LNCAP (cell line): ENCODE measurements around the gene HOXA1.

ENCODE experiments used
- CTCF ChIP-seq: fragments of 450-650 bp; IDR thresholded peaks from 2 replicates; pipeline ENCODE4 v1.5.1; 2017; ENCODE audit warnings: mild to moderate bottlenecking

The HOXA1 gene

DNA sequence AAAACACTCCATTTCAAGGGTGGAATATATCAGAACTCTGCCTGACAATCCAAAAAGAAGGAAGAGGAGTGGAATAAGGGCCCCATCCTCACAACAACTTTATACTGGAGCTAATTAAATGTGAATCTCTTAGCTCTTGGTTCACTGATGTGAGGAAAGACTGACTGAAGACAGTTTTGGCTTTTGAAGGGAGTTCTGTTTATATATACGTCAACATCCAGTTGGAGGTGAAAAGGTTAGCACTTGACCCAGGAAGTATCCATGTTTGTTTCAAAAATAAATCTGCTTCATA is 3.0 kb downstream of the HOXA1 start:
- TF ChIP-seq CTCF: no peak

DNA sequence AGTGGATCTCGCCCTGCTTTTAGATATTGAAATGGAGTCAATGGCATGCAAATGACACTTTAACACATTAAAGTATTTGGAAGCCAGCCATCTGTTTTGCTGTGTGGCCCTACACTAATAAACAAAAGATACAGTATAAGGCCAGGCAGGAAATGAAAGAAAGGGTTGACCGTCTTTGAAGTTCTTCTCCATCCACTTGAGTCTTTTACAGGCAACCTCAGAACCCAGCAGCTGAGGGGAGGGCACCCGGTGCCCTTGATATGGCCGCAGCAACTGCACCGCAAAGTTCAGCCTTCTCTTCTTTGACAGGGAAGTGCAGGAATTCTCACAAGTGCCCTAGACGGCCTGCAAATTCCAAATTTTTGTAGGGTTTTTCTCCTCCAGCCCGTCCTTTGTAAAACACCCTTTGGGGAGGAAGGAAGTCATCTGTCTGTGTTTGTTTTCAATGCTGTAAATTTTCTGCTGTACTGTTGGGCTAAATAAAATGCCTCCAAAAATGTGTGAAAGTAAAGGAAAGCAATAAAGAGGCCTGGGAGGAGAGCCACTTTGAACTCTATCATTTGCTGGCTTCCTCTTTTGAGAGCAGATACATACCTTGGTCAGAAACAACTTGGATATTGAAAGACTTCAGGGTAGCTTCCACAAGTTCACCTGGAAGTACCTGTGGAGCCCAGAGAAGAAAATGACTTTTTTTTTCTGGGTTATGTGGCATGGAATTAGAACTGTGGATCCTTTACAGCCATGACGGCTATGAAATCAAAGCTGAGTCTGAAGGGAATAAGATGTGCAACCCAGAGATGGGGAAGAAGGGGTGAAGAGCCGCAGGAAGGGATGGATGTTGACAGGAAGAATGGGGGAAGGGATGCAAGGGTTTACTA is 3.6 kb downstream of the HOXA1 start:
- TF ChIP-seq CTCF: no peak

DNA sequence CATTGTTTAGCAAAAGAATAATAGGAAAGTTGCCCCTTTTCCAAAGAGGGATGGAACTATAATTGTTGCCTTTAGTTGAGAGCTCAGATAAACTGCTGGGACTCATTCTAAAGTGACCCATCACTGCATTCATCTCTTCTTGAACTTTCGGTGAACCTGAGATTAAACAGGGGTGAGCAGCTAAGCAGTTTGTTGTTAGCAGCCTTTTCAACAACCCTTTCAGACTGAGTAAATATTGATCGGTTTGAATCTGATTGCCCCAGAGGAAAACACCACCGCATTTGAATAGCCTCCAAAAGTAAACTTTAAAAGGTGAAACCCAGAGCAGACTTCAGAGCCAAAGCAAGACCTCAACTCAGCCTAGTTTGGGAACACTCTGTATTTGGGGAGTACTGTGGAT is 4.7 kb downstream of the HOXA1 start:
- TF ChIP-seq CTCF: no peak

DNA sequence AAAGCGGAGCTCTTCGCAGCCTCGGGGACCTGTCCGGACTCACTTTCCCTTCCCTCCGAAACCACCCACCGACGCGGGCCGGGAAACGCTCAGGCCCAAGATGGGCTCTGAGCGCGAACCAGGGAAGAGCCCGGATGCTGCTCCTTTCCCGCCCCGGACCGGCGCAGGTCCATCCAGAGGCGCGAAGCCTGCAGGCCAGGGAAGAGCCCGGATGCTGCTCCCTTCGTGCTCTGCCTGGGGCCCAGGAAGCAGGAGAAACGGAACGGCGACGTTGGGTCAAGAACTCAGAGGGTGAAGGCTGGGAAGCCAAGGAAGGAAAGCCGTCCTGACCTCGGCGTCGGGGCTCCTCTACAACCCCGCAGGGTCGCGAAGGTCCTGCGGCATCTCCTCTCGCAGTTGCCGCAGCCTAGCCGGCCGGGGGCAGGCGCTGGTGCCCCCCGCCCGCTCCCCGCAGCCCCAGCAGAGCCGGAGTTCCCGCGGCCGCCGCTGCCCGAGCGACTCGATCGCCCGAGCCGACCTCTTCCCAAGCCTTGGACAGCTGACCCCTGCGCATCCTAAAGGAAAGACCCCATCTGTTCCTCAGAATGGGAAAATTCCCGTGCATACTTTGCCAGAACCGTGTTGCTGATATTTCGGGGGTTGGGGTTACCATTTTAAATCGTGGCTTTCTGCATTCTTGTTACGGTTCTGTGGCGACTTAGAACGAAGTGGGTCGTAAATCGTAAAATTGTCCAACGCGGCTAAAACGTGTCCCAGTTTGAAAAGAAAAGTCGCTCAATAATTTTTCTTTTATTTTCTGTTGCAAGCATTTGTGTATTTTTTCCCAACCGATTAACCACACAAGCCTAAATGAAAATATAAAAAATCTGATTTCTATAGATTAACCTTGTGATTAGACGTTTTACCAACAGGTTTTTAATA is 7.5 kb downstream of the HOXA1 start:
- no peak for TF ChIP-seq CTCF

DNA sequence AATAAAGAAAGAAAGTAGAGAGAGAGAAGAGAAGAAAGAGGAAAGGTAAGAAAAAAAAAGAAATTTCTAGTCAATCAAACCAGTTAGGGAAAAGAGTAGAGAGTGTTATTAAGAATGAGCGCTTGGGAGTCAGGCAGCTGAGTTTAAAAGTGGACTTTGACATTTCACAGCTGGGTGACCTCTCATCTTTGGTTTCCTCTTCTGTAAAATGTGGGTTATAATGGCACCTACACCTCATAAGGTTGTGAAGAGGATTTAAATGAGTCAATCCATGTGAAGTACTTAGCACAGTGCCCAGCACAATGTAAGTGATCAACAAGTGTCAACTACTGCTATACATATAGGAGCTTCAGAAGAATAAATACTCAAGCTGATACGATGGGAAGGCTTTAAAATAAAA is 12.2 kb downstream of the HOXA1 start:
- TF ChIP-seq CTCF: no peak

DNA sequence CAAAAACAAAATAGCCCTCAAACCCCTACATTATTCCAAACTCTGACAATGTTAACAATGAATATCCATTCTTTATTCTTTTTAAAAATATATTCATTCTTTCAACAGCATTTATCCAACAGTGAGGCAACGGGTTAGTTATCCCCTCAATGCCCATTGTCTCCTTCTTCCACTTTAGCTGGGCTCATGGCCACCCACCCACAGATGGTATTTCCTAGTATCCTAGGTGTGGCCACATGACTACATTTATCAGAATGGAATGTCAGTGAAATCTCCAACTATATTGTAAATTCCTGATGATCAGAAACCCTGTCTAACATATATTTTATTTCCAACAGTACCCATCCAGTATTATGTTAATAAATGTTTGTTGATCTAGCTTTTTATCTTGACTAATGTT is 13.6 kb downstream of the HOXA1 start:
- no peak for TF ChIP-seq CTCF

- TF ChIP-seq CTCF: no peak
These were observed 14.9 kb downstream of the HOXA1 start for GRCh38 chr7:27080844-27081436.
